Lower leg skin (tissue), 4 donors: ENCODE results near the gene CA5A. TPM values are rescaled to one million over a fixed set of nuclear protein-coding genes. Genes with fewer than 3 reads are reported as not detected.

Source experiments
- DNase-seq, 2 donors: peaks; one replicate each; pipeline ENCODE4 v3.0.0-alpha.2; 2019; ENCODE audit warnings: low spot score in 2 of 2
- H3K4me3 ChIP-seq: fragments of 200-600 bp; sonication (generic); 2 replicates; pipeline ENCODE4 v1.5.1; 2017; ENCODE audit warnings: mild to moderate bottlenecking, low read depth; ENCODE audit not compliant: poor library complexity, severe bottlenecking
- CTCF ChIP-seq, 3 donors: fragments of 450-650 bp; IDR thresholded peaks; one replicate each; pipeline ENCODE4 v1.5.1; 2016; ENCODE audit warnings: antibody characterized with exemption in 3 of 3, mild to moderate bottlenecking in 3 of 3, moderate library complexity in 2 of 3
- POLR2A ChIP-seq, 2 donors: fragments of 450-650 bp; IDR thresholded peaks; one replicate each; pipeline ENCODE4 v1.6.1; 2016 to 2017; ENCODE audit warnings: antibody characterized with exemption in 2 of 2, mild to moderate bottlenecking in 1 of 2, moderate library complexity in 1 of 2
- WGBS, 2 donors: methylation state at CpG; one replicate each; pipeline ENCODE4 v1.1.5; 2018; 5-methylcytosine and 5-hydroxymethylcytosine counted together
- intact Hi-C: fragments of 100-400 bp; cut with DNase I; formaldehyde crosslinking; loops from one replicate; pipeline ENCODE4 v1.15.0; 2023; ENCODE audit warnings: low total_unique reads
- total RNA-seq, 4 donors: library from RNA; depleted of rRNA; stranded (reverse); fragments of >200 nt; gene quantifications; one replicate each; pipeline ENCODE4 v1.1.0, GENCODE V29; 2016

CA5A gene
- total RNA-seq, 4 donors from 2014 or later = not detected

DNA sequence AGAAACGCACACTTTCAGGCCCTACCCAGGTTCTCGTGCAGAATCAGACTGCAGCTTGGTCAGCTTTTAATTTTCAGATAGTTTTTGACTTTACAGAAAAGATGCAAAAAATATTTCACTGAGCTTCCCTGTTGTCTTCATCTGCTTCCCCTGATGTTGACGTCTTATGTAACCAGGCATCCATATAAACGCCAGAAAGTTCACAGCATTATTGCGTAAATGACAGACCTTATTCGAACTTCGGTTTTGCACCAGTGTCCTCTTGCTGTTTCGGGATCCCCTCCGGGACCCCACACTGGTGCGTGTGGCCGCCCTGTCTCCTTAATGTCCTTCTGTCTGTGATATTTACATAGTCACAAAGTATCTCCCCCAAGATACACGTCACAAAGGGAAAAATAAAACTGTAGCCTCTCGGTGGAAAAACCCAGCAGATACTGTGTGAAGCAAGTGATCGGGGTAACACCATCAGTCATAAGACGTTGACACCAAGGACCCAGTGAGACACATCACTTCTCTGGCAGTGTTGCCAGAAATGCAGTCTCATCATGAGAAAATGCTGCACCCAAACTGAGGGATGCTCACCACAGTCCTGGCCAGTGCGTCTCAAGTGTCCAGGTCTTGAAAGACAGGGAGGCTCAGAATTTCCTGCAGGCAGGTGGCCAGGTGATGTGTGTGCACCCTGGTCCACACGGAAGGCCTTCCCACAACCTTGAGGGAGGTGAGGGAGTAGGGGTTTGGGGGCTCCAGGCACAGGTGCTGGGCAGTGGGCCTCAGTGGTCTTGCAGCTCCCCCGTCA lies 19.2 kb upstream of the CA5A start:
- TF ChIP-seq CTCF (IDR thresholded peaks at IDR 0.05) = no peak
- no peak for TF ChIP-seq POLR2A (IDR thresholded peaks at IDR 0.05)
- 81 to 82% methylated on average over 18 of the region's 18 CpGs for WGBS, 2 donors
- intact Hi-C loops = no loop called here
- DNase-seq = no peak
- H3K4me3 ChIP-seq = no peak overlapping the region

DNA sequence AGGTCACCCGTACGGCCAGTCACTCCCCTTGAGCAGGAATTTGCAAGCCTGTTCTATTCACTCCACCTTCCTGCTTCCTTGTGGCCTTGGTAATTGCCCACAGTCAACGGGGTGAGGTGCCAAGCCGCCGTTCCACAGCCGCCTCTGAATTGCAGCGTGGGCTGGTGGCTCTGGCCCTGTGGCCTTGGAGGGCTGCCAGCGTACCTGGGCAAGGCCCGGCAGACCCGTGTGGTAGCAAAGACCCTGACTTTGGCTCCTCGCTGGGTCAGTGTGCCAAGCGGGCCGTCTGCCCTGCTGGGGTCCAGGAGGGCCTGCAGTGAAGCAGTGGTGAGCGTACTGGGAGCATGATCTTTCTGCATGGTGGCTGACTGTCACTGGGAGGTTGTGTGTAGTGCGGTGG lies 18.5 kb upstream of the CA5A start:
- DNase-seq = no peak
- intact Hi-C loops = no loop called here
- no peak overlapping the region for H3K4me3 ChIP-seq
- 50 to 80% methylated on average over 7 to 15 of the region's 15 CpGs for WGBS, 2 donors
- no peak for TF ChIP-seq POLR2A (IDR thresholded peaks at IDR 0.05)
- no peak for TF ChIP-seq CTCF (IDR thresholded peaks at IDR 0.05)

- H3K4me3 ChIP-seq = no peak overlapping the region
- no peak for DNase-seq
- WGBS, 2 donors = 73 to 75% methylated on average over 14 of the region's 14 CpGs
- no peak for TF ChIP-seq CTCF (IDR thresholded peaks at IDR 0.05)
- no peak for TF ChIP-seq POLR2A (IDR thresholded peaks at IDR 0.05)
- intact Hi-C loops = no loop called here
Observed at GRCh38 chr16:87954361-87954760, 18.0 kb upstream of the CA5A start.

- TF ChIP-seq CTCF (IDR thresholded peaks at IDR 0.05) (no peak), POLR2A (IDR thresholded peaks at IDR 0.05) (no peak)
- intact Hi-C loops = no loop called here
- no peak for DNase-seq
- 61 to 70% methylated on average over 15 of the region's 15 CpGs for WGBS, 2 donors
- H3K4me3 ChIP-seq = no peak overlapping the region
Observed at GRCh38 chr16:87953308-87954215, 17.2 kb upstream of the CA5A start.

GRCh38 chr16:87952751-87953150 lies 16.4 kb upstream of the CA5A start:
- TF ChIP-seq CTCF (IDR thresholded peaks at IDR 0.05) = no peak
- no peak for TF ChIP-seq POLR2A (IDR thresholded peaks at IDR 0.05)
- no peak for DNase-seq
- H3K4me3 ChIP-seq = no peak overlapping the region
- WGBS, 2 donors = 89 to 90% methylated on average over 16 of the region's 16 CpGs
- intact Hi-C loops = no loop called here
